Ishikawa (cell line): Measurements from ENCODE around the gene IER2.

ENCODE experiments used
- CEBPB ChIP-seq: IDR thresholded peaks from 2 replicates; pipeline ENCODE4 v1.6.1; 2012
- CREB1 ChIP-seq: IDR thresholded peaks from 2 replicates; pipeline ENCODE4 v1.6.1; 2012; ENCODE audit warnings: low read depth
- EGR1 ChIP-seq: IDR thresholded peaks from 2 replicates; pipeline ENCODE4 v1.6.1; 2012
- EP300 ChIP-seq: IDR thresholded peaks from 2 replicates; pipeline ENCODE4 v1.6.1; 2012; ENCODE audit warnings: borderline replicate concordance
- MAX ChIP-seq: IDR thresholded peaks from 2 replicates; pipeline ENCODE4 v1.6.1; 2012
- RAD21 ChIP-seq: IDR thresholded peaks from 2 replicates; pipeline ENCODE4 v1.6.1; 2012; ENCODE audit warnings: low read depth
- TAF1 ChIP-seq: IDR thresholded peaks from 2 replicates; pipeline ENCODE4 v1.6.1; 2012; ENCODE audit warnings: low read depth, mild to moderate bottlenecking
- TEAD4 ChIP-seq: IDR thresholded peaks from 2 replicates; pipeline ENCODE4 v1.6.1; 2012
- YY1 ChIP-seq: IDR thresholded peaks from 2 replicates; pipeline ENCODE4 v1.6.1; 2012; ENCODE audit warnings: low read depth
- ZBTB7A ChIP-seq: IDR thresholded peaks from 2 replicates; pipeline ENCODE4 v1.6.1; 2012; ENCODE audit warnings: low read depth
- TF ChIP-seq, protein P1 (sequence below): IDR thresholded peaks from 2 replicates; pipeline ENCODE4 v1.6.1; 2012; ENCODE audit warnings: low read depth, mild to moderate bottlenecking

DNA sequence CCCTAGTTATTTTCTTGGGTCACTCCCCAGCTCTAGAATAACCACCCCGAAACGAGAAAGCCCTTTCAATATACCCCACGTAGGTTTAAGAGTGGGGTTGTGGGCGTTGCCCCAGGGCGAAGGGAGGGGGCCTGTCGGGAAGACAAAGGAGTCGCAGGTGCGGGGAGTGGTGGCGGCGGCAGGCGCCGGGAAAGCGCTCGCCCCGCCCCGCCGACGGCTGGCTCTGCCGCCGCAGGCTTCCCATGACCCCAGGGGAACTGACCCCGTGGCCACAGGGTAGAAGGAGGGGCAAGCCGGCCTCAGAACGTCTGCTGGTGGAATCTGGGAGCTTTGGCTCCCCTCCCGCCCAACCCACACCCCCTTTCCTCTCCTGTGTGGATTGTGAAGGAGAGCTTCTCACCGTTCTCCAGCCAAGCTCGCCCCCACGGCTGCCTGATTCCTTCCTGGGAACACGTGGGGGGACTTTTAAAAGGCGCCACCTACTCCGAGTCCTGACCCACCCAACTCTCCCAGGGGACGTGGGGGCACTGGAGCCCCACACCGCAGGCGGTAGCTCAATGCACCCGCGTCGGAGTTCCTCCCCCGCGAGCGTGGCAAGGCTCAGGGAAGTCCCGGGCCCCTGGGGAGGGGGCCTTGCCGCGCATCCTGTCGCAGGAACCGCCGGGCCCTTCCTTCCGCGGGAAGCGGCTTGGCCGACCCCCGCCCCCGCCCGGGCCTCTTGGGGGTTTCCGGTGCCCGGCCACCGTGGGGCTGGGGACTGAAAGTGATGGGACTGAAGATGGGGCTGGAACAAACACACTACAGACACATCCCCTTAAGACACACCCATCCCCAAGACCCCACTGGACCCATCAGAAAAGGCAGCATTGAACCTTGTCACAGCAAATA is 5.5 kb downstream of the IER2 start:
- TF ChIP-seq TAF1, result no peak
- TF ChIP-seq MAX, result no peak
- TF ChIP-seq RAD21, result no peak
- TF ChIP-seq, protein P1, sequence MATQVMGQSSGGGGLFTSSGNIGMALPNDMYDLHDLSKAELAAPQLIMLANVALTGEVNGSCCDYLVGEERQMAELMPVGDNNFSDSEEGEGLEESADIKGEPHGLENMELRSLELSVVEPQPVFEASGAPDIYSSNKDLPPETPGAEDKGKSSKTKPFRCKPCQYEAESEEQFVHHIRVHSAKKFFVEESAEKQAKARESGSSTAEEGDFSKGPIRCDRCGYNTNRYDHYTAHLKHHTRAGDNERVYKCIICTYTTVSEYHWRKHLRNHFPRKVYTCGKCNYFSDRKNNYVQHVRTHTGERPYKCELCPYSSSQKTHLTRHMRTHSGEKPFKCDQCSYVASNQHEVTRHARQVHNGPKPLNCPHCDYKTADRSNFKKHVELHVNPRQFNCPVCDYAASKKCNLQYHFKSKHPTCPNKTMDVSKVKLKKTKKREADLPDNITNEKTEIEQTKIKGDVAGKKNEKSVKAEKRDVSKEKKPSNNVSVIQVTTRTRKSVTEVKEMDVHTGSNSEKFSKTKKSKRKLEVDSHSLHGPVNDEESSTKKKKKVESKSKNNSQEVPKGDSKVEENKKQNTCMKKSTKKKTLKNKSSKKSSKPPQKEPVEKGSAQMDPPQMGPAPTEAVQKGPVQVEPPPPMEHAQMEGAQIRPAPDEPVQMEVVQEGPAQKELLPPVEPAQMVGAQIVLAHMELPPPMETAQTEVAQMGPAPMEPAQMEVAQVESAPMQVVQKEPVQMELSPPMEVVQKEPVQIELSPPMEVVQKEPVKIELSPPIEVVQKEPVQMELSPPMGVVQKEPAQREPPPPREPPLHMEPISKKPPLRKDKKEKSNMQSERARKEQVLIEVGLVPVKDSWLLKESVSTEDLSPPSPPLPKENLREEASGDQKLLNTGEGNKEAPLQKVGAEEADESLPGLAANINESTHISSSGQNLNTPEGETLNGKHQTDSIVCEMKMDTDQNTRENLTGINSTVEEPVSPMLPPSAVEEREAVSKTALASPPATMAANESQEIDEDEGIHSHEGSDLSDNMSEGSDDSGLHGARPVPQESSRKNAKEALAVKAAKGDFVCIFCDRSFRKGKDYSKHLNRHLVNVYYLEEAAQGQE, result no peak
- TF ChIP-seq YY1, result no peak
- TF ChIP-seq EGR1, result no peak
- no peak for TF ChIP-seq EP300
- TF ChIP-seq CREB1, result no peak
- TF ChIP-seq TEAD4, result no peak
- no peak for TF ChIP-seq ZBTB7A
- TF ChIP-seq CEBPB, result no peak
